ENCODE results near the gene CFAP46. TPM values are rescaled to one million over a fixed set of nuclear protein-coding genes. Genes with fewer than 3 reads are reported as not detected.
"Not testable (repeated sequence)": the region's sequence is repeated elsewhere in the genome, so short reads cannot be mapped to it uniquely, and the experiment has no call there.

The CFAP46 gene
- polyA plus RNA-seq, 4 donors: 7.2 to 9.9 (median 8.4) TPM

- peak in 3 of 4 donors; percentile 16 to 41 (median 19) for DNase-seq (ENCODE audit: low read depth in 4 of 4, low spot score in 3 of 4)
Observed at GRCh38 chr10:132836832-132837540, 105.4 kb downstream of the CFAP46 start.

GRCh38 chr10:132836248-132836831 lies 106.0 kb downstream of the CFAP46 start:
- DNase-seq (ENCODE audit: low read depth in 4 of 4, low spot score in 3 of 4): no peak

DNA sequence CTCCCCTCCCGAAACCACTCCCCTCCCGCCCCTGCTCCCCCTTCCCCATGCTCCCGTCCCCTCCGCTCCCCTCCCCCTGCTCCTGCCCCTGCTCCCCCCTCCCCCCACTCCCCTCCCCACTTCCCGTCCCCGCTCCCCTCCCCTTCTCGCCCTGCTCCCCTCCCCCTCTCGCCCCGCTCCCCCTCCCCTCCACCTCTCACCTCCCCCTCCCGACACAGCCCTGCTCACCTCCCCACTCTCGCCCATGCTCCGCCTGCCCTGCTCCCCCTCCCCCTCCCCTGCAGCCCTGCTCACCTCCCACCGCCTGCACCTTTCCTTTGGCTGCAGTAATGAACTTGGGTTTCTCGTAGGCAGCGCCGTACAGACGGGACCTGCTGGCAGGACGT lies 106.5 kb downstream of the CFAP46 start:
- DNase-seq (ENCODE audit: low read depth in 4 of 4, low spot score in 3 of 4): no peak

- no peak for DNase-seq (ENCODE audit: low read depth in 4 of 4, low spot score in 3 of 4)
Observed at GRCh38 chr10:132834891-132835847, 107.2 kb downstream of the CFAP46 start.

- DNase-seq (ENCODE audit: low read depth in 4 of 4, low spot score in 3 of 4): no peak
Observed at GRCh38 chr10:132834311-132834761, 108.0 kb downstream of the CFAP46 start.

DNA sequence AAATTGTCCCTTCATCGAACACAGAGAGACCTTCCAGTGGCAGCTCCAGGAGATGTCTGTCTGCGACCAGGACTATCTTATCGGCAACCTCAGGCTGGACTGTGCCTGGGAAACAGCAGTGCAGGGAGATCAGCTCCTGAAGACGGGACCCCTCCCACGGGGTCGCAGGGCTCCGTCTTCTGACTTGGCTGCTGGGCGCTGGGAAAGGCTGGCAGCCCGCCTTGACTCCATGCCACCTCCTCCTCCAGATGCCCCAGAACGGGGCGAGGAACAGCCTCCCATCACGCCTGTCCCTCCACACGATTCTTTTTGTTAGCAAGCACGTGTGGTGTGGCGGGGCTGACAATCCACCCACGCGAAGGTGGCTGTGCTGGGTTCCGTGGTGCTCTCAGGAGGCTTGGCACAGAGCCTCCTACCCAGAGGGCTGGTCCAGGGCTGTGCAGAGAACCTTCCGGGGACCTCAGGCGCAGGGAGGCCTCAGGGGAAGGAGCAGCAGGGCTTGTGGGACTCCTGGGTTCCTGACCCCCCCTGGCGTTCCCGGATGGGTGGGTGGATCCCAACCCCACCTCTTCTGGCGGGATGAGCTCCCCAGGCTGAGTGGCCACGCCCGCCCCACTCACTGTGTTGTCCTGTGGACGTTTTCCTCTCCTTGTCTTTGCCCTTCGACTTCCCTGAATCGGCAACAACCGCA lies 108.8 kb downstream of the CFAP46 start:
- no peak for DNase-seq (ENCODE audit: low read depth in 4 of 4, low spot score in 3 of 4)

- no peak for DNase-seq (ENCODE audit: low read depth in 4 of 4, low spot score in 3 of 4)
Observed at GRCh38 chr10:132832186-132832969, 110.0 kb downstream of the CFAP46 start.

- no peak for DNase-seq (ENCODE audit: low read depth in 4 of 4, low spot score in 3 of 4)
Observed at GRCh38 chr10:132829403-132829802, 113.0 kb downstream of the CFAP46 start.

DNA sequence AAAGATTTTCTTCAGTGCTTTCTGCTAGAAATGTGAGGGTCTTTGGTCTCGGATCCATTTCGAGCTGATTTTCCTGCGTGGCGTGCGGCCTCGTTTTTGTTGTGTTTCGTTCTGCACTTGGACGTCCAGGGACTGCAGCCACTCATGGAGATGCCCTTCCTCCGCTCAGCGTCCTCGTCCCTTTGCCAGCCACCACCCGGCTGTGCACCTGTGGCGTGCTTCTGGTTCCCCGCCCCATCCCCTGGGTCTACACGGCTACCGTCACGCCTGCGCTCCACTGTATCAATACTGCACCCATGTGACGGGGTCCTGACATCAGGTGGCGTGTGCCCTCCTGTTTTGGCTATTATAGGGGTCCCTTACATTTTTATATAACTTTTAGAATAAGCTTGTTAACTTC lies 113.7 kb downstream of the CFAP46 start:
- no peak for DNase-seq (ENCODE audit: low read depth in 4 of 4, low spot score in 3 of 4)

- no peak for DNase-seq (ENCODE audit: low read depth in 4 of 4, low spot score in 3 of 4)
Observed at GRCh38 chr10:132827861-132828539, 114.4 kb downstream of the CFAP46 start.

- DNase-seq (ENCODE audit: low read depth in 4 of 4, low spot score in 3 of 4): no peak
Observed at GRCh38 chr10:132827423-132827789, 115.0 kb downstream of the CFAP46 start.

DNA sequence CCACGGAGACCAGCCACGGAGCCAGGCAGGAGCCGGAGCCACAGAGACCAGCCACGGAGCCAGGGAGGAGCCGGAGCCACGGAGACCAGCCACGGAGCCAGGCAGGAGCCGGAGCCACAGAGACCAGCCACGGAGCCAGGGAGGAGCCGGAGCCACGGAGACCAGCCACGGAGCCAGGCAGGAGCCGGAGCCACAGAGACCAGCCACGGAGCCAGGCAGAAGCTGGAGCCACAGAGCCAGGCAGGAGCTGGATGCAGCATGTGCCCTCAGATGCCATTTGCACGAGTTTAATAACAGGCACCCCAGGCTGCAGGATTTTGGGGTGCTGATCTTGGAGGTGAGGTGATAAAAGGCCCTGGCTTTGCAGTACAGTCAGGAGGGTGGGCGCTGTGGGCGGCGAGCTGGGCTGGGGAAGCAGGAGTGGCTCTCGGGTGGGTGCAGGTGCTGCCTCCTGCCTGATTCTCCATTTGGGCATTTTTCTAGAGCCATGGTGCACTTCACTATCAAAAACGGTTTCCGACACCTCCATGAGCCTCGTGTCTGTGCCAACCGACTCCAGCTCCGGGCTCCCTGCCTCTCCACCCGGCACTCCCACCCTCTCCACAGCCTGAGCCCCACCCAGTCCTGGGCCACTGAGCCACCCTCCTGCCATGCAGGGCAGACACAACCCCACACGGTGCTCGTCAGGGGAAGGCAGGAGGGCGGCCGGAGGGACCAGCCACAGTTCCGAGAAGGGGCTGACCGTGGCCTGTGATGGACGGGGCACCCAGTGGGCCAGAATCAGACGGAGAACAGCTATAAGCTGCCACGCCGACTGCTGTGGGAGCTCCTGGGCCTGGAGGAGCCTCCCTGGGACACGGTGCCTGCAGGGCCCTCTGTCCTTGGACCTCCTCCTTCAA lies 115.6 kb downstream of the CFAP46 start:
- DNase-seq (ENCODE audit: low read depth in 4 of 4, low spot score in 3 of 4): no peak

GRCh38 chr10:132825783-132826523 lies 116.4 kb downstream of the CFAP46 start:
- DNase-seq (ENCODE audit: low read depth in 4 of 4, low spot score in 3 of 4): not testable (repeated sequence)

DNA sequence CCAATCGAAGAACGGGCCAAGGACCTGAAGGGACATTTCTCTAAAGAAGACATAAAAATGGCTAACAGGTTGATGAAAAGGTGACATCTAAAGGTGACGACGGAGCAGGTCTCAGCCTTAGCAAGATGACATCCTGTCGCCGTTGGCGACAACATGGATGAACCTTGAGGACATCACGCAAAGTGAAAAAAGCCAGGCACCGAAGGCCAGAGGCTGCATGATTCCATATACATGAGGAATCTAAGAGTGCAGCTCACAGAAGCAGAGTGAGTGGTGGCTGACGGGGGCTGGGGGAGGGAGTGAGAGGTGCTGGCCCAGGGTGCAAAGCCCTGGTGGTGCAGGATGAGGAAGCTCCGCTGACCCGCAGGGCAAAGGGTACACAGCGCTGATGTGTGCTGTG lies 122.3 kb downstream of the CFAP46 start:
- DNase-seq (ENCODE audit: low read depth in 4 of 4, low spot score in 3 of 4): no peak

DNA sequence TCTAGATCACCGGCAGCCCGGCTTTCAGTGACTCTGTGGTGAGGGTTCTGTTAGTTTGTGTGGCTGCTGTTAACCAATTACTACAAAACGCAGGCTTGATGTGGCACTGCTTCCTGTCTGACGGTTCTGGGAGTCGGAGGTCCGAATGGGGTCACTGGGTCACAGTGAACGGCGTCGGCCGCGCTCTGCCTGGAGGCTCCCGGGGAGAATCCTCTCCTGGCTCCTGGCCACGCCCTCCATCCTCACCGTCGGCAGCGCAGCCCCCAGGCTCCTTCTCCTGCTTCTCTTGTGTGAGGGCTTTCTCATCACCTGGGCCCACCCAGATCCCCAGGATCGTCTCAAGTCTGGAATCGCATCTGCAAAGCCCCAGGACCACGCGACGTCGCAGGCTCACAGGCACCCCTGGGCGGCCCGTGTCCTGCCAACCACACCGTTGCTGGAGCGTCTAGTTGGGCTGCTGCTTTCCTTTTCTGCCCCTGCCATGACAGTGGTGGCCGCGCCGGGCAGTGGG lies 124.6 kb downstream of the CFAP46 start:
- no peak for DNase-seq (ENCODE audit: low read depth in 4 of 4, low spot score in 3 of 4)

DNA sequence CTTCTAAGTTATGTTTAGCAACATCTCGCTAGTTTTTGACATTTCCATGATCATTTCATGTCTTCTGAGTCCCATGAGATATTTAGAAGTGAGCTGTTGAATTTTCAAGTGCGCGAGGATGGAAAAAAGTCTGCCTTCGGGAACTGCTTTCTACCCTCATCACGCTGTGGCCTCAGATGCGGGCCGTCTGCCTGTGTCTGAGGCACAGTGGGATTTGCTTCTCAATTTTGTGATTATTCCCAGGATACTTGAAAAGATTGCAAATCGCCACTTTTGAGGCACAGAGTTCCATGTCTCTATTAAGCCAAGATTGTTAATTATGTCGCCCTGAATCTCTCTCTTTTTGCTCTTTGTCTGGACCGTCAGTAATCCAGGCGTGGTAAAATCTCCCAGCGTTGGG lies 125.7 kb downstream of the CFAP46 start:
- no peak for DNase-seq (ENCODE audit: low read depth in 4 of 4, low spot score in 3 of 4)

DNA sequence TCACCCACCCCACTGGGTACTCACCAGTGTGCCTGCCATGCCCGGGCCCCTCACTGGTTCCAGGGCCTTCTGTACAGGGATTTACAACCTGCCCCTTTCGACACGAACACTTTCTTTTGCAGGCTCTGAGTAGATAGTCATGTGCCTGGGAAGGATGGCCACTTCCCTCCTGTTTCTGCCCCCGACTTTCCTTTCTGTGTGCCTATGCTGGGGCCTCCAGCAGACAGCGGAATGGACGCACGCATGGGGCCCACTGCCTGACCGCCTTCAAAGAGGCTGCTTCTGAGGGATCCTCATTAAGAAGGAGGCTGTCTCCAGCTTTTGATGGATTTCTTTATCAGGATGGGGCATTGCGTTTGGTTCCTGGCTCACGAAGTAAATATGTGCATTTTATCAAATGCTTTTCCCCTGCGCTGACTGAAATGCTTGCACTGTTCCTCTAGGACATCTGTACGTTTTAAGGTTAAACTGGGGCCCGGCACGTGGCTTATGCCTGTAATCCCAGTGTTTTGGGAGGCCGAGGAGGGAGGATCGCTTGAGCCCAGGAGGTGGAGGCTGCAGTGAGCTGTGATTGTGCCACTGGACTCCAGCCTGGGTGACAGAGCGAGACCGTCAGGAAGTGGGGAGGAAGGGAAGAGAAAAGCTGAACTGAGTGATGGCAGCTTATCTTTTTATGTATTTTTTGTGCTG lies 127.1 kb downstream of the CFAP46 start:
- no peak for DNase-seq (ENCODE audit: low read depth in 4 of 4, low spot score in 3 of 4)
